GM20431 (cell line): ENCODE measurements around the gene ZNF275.
"Not testable (repeated sequence)": the region's sequence is repeated elsewhere in the genome, so short reads cannot be mapped to it uniquely, and the experiment has no call there.

Experiments
- in situ Hi-C: fragments of 300-500 bp; cut with MseI, MboI; formaldehyde crosslinking; loops from one replicate; pipeline ENCODE4 v1.15.0; 2020; ENCODE audit warnings: low sequenced_read_pairs; ENCODE audit not compliant: unreplicated experiment

Gene ZNF275, protein sequence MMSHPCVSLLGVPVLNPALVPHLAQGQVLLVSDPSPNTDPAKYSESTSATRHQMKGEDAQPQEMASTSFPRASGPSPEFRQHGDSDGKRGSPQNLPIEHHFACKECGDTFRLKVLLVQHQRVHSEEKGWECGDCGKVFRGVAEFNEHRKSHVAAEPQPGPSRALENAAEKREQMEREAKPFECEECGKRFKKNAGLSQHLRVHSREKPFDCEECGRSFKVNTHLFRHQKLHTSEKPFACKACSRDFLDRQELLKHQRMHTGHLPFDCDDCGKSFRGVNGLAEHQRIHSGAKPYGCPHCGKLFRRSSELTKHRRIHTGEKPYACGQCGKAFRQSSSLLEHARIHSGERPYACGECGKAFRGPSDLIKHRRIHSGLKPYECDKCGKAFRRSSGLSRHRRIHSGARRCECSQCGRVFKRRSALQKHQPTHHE

DNA sequence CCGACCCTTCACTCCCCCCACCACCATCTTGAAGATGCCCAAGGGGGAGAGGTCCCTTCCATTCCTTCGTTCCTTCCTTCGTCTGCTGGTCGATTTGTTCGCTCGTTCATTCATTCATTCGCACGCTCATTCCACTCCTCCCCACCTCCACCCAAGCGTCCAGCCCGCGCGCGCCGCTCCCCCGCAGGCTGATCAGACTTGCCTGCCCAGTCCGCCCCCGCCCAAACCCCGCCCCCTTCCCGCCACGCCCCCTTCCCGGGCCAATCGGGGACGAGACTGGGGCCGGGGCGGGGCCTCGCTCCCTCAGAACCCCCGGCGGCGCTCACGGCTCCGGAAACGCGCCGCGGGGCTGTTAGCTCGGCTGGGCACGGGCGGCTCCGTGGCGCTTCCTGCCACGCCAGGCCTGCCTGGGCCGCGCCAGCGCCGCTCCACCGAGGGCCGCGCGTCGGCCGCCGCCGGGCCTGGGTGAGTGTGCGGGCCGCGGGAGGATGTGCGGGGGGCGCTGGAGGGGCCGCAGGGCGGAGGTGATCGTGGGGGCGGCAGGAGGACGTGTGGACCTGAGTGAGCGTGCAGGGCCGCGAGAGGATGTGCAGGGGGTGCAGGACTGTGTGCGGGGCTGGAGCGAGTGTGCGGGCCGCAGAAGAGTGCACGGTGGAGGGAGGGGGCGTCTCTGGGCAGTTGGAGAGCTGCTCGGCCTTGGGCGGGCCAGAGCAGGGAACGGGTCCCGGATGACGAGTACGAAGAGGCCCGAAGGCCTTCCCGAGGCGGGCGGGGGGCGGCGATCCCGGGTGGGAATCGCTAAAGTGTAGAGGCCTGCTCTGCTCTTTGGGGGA is at the start of gene ZNF275:
Gene ZNF275, plus strand, starts transcription at position 333 of the 833 bp plus-strand sequence. CDS start 2,527 bp downstream, outside the sequence.
- in situ Hi-C loops = no loop called here

DNA sequence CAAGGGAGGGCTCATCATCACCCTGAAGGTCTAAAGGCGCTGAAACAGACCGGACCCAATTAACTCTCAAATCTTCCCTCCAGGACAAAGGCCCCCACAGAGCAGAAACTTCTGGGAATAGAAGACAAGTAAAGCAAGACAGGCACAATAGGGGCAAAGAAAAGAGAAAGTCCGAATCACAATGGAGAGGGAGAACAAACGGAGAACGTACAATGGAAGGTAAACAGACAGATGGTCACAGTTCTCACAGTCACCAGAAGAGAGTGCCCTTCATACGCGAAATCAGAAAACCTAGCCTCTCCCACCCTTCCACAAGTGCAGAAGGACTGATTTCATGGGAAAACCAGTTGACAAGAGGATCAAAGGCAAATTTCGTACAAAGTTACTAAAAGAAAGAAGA is 48.3 kb upstream of the ZNF275 start:
- in situ Hi-C loops = not testable (repeated sequence)

DNA sequence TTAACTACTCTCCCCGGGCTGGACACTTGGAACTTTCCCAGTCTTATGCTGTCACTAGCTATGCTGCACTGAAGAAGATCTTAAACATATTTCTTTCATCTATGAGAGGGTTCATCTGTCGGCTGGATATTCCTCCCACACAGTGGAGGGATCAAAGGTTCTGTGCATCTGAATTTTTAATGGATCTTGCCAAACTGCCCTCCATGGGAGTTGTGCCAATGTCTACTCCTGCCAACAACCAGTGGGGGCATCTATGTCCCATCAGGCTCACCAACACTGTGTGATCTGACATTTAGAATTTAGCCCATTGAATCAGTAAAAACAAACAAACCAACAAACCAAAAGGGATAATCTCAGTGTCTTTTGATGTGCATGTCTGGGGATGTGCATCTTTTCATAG is 45.1 kb upstream of the ZNF275 start:
- in situ Hi-C loops = not testable (repeated sequence)

DNA sequence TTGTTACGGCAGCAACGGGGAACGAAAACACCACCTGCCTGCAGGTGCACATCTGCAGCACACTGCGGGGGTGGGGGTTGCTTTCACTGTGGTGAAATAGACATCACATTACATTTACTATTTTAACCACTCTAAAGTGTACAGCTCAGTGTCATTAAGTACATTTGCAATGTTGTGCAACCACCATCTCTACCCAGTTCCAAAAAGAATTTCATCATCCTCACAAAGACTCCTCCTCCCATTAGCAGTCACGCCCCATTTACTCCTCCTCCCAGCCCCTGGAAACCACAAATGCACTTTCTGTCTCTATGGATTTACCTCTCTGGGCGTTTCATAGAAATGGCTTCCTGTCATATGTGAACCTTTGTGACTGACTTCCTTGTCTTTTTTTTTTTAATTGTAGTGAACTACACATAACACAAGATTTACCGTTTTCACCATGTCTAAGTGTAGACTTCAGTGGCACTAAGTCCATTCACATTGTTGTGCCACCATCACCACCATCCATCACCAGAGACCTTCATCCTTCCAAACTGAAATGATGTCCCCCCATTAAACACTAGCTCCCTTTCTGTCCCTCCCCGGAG is 40.4 kb upstream of the ZNF275 start:
- in situ Hi-C loops = not testable (repeated sequence)

DNA sequence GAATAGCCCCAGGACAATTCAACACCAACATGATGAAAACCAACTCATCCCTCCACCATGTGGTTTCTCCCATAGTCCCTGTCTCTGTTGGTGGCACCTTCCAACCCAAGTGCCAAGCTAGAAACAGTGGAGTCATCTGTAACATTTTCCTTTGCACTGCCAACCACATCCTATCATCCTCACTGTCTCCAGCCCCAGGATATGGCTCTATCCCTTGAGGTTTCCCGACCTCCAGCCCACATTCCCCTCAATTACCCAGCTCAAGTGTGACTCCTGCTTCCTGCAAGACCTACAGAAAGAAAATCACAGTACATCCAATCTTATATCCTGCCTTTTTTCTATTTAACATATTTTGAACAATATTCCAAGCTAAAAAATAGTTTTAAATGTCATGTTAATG is 36.6 kb upstream of the ZNF275 start:
- in situ Hi-C loops = no loop called here

DNA sequence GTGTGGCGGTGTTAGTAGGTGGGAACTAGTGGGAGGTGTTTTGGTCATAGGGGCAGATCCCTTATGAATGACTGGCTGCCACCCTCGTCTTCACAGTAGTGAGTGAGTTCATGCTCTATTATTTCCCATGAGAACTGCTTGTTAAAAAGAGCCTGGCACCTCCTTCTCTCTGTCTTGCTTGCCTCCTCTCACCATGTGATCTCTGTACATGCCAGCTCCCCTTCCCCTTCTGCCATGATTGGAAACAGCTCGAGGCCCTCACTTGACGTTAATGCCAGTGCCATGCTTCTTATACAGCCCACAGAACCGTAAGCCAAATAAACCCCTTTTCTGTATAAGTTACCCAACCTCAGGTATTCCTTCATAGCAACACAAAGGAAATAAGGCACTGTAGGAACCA is 34.1 kb upstream of the ZNF275 start:
- in situ Hi-C loops = no loop called here

DNA sequence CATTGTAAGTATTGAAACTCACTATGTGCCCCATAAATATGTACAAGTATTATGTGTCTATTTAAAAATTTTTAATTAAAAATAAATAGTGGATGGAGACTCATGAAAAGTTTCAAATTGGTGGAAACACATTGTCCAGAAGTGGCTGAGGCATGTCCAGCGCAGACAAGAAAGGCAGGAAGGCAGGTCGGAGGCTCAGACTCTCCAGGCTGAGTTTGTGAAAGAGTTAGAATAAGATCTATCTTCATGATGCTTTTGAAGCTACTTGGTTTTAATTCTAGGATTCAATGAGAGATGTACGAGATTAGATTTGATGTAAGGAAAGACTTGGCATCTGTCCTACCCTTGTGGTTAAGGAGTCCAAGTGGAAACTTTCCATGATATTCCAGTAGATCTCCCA is 32.2 kb upstream of the ZNF275 start:
- in situ Hi-C loops = no loop called here

DNA sequence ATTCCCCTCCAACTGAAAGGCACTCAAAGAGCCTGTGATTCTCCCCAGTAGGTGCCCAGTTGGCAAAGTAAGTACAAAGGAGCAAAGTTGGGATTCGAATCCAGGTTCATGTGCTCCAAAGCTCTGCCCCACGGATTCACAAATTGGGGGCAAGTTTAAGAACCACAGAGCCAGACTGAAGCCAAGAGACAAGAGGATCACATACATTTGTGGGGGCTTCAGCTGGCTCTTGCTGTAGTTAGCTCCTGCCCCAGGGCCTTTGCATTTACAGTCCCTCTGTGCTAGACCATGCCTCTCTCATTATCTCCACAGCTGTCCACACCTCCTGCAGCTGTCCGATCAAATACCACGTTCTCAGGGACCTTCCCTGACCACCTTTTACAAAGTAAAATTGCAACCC is 31.2 kb upstream of the ZNF275 start:
- in situ Hi-C loops = no loop called here

DNA sequence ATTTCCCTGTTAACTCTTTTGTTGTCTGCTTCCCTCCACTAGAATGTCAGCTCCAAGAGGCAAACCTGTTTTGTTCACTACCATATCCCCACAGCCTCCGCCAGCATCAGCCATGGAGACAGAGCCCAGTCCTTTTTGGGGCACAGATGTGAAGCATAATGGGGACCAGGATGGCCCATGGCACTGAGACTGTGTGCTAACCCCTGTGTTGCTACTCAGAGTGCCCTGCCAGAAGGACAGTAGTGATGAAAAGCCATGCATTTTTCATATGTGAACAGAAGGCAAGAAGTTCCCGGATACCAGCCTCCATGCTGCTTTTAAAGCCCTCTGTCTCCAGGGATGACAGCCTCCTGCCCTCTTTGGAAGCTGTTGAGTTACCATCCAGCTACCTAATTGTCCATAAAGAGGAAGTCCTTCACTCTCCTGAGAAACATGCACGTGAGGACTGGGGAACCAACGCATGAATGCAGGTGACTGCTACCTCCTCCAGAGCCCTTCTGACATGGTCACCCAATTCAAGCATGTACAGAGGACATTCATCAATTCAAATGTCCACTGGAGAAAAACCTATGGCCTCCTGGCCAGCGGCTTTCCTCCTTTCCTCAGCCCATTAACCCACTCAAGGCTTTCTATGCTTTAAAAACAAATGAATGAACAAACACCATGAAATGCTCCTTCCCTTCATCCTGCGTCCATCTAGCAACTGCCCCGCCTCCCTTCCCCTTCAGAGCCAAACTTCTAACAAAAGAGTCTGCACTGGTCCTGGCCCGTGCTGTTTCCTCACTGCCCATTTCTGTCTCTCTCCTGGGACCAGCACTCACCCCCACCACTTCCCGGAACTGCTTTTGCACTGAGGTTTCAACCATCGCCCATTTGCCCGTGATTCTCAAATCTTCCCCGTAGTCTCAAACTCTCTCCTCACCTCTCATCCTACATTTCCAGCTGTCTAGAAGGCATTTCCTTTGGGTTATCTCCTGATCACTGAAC is 30.4 kb upstream of the ZNF275 start:
- in situ Hi-C loops = no loop called here

DNA sequence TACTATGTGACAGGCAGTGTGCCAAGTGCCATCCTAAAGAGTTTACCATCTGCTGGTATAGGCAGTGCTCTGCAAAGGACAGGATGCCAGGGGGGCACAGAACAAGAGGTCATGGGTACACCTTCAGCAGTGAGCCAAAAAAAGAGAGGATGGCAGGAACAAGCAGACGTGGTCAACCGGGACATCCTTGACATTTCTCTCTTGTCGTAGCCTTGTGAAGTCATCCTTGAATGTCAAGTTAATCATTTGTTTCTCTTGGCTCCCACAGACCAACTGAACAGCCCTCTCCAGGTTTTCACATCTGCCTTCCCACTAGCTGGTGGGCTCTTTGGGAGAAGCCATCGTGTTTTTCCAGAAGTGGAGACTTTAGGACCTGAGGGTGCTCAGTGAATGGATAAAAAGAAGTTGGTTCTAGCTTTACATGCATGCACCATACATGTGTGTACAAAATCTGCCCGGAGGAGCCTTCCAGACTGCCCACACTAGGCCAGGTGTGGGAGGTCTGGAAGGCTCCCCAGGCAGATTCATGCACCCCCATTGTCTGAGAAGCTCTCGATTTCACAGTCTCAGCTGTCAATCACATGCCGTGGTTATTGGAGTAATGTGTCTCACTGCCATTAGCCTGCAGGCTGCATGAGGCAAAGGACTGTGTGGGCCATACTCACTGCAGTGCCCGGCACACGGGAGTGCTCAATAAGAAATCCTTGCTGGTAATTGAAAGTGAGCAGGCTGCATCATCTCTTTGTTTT is 28.8 kb upstream of the ZNF275 start:
- in situ Hi-C loops = no loop called here

DNA sequence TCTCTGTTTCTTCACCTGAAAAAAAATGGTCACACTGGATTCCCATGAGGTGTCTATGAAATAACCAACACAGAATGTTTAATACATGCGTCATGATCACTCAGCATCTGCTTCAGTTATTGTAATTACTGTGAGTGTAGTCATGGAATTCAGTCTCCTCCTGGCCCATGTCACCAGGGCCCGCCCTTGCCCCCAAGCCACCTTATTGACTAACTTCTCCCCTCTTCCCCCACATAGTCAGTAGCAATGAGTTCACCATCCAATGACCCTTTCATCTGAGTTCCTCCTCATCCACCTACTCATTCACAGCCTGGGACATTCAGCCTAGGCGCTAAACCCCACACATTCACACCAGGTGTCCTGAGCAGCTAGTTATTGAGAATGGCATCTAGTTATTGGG is 28.0 kb upstream of the ZNF275 start:
- in situ Hi-C loops = no loop called here

DNA sequence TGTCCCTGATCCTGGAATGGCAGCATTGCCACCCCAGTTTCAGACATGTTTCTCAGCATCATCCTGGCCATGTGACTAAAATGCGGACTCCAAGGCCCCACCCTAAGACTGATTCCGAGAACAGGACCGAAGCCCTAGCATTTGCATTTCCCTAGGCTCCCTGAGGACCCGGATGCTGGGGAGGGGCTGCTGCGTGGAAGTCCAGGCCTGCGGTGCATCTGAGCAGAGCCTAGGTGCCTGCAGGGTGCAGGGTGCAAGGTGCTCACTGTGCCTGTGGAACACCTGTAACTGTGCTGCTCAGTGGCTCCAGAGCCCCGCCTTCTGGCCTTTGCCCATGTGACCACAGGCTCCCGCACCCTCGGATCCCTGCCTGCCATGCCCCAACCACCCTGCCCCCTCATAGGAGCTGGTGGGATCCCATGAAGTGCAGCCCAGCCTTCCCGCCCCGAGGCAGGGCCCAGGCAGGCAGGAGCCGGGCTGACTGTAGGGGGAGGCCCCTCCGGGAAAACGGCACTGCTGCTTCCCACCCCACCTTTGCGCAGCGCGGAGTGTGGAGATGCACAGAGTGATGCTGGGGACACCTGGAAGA is 27.3 kb upstream of the ZNF275 start:
- in situ Hi-C loops = no loop called here

DNA sequence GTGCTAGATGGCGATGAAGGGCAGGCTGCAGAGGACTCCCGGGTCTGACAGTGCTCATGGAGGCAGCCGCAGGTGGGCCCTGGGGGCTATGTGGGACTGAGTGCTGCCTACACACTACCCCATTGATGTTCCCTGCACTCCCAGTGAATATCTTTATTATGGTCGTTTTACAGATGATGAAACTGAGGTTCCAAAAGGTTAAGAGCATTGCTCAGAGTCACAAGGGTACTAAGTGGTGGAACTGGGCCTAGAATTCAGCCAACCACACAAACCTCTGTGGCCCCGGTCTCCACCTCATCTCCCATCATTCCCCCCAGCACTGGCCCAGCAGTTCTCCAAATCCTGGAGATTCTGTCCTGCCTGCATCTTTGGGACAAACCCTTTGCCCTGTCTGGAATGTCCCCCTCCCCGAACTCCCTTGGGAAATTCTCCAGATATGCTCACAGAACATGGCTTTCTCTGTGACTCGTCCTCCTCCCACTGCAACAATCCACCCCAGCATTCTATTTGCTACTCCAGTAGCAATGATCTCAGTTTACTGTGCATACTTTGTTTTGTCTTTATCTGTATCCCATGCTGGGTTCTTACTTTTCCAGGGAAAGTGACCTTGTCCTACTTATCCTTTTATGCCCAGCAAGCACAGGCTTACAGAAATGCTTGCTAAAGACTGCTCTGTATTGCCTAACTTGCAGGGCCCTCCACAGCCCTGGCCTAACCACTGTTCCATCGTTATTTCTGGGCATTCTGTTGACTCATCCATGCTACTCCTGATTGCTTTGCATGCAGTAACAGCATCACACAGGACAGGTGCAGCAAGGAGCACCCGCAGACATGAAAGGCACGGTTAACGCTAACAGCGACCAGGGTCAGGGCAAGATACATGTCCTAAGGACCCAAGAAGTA is 26.4 kb upstream of the ZNF275 start:
- in situ Hi-C loops = no loop called here

DNA sequence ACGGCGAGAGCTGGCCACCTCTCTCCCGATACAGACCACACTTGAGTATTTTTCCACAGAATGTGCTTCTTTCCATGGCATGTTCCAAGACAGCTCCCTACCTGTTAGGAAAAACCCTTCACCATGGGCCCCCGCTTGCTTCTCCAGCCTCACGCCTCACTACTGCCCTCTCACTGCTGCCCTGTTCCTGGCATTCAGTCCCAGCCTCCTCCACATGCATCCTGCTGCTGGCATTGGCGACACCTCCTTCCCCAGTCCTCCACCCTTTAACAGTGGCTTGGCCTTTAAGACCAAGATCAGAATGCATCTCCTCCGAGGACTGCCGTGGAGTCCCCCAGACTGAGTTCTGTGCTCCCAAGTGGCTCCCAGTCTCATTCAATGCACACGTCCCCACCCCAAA is 23.1 kb upstream of the ZNF275 start:
- in situ Hi-C loops = no loop called here

DNA sequence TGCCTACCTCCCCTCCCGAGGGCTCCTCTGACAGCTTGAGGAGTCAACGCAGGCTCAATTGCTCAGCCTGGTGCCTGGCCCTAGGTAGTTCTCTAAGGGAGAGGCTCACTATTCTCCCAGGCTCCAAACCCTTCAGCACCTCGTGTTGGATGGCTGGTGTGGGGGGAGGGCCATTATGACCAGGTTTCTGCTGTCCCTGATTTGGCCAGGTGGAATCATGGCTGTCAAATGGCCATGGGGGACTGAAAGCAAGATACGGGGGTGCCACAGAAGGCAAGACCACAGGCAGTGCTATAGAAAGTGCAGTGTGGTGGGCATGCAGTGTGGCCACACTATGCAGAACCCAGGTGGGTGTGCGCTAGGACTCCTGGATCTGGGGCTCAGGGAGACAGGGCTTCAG is 21.9 kb upstream of the ZNF275 start:
- in situ Hi-C loops = no loop called here

DNA sequence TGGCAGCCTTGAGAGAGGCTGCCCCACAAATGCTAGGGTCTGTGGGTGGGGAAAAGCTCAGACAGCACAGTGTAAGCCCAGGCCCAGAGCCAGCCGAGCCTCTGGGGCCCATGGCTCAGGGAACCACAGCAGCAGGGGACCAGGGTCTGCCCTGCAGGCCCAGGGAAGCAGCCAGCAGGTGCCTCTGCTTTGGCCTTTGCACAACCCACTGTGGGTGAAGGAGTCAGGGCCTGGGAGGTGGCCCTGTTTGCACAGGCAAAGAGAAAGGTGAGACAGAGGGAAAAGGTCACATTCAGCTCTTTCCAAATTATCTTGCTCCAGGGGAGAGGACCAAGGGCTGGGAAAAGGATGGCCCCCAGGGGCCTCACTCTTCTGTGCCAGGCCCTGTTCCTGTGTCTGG is 21.1 kb upstream of the ZNF275 start:
- in situ Hi-C loops = no loop called here

DNA sequence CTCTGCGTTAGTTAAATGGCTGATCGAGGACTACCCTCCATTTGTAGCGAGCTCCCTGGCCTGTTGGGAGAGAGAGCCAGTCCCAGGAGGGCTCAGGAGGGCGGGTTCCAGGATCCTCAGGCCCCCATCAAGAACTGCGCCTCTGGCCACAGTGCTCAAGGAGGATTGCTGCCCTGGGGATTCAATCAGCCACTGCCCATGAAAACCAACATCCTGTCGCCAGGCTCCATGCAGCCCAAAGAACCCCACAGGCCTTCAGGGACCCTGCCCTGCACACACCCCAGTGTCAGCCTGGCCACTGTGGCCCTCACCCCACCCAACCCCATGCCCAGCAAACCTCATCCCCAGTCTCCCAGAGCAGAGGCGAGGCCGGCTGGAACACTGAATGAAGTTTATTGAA is 16.6 kb upstream of the ZNF275 start:
- in situ Hi-C loops = no loop called here
